Measurements from ENCODE around the gene SLFNL1. TPM values are rescaled to one million over a fixed set of nuclear protein-coding genes. Genes with fewer than 3 reads are reported as not detected.

SLFNL1 gene
- polyA plus RNA-seq, 1 donor: 1.1 TPM

DNA sequence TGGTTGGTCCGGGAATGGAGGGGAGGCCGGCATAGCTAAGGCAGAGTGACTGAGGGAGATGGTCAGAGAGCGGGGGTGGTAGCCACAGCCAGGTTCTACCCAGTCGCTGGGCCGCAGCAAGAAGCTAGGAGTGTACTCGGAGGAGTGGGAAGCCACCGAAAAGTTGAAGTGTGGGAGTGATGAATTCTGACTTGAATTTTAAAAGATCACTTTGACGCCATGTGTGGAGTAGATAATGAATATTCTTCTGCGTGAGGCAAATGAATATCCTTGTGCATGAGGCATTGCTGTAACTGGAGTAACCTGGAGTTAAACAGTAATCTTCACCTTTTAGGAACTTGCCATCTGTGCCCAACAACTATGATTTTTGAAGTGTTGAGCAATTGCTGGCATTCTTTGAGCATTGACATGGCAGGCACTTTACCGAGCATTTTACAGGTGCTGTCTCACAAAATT, 35.2 kb downstream of the SLFNL1 start:
- DNase-seq: no peak

DNA sequence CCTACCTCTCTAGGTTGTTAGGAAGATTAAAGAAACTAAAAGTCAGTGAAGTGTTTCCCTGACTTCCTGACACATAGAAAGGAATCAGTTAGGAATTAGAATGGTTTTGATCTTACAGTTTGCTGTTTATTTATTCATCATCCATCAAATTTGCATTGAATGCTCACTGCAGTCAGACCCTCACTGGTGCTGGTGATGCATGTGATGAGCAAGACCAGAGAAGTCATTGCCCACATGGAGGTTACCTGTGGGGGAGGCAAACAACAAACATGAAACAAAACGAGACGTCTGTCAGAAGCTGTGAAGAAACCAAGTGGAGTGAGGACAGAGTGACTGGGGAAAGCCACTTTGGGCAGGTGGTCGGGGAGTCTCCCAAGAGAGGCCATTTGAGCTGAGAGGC, 35.6 kb downstream of the SLFNL1 start:
- DNase-seq: no peak

DNA sequence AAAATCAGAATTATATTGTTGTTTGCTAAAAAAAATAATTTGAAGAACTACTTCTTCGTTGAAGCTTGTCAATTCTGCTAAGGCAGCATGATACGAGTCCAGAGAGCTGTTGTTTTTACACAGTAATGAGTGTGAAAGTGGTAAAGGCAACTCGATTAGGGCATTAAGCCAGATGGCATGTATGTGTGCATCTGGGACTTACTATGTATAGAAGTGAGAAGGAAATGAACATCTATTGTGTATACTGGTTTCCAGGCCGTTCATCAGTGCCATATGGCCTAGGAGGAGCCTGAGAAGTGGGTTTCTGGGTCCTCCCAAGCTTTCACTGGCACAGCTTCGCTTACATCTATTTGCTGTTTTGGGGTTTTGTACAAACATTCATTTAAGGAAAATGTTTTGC, 36.4 kb downstream of the SLFNL1 start:
- DNase-seq: no peak

DNA sequence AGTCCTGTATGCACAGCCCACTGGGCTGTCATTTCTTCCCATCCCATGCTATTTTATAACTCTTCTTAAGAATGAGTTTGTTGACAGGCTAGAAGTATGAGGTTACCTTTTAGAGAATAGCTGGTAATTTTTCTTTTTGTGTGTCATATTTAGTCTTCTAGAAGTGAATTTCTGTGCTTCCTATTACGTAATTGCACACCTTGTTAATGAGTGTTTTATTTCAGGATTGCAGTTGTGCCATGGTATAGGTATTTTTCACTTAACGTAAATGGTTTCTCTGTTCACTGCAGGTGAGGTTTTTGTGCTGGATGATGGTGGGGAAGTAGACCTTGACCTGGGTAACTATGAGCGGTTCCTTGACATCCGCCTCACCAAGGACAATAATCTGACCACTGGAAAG, 37.0 kb downstream of the SLFNL1 start:
- DNase-seq: no peak

DNA sequence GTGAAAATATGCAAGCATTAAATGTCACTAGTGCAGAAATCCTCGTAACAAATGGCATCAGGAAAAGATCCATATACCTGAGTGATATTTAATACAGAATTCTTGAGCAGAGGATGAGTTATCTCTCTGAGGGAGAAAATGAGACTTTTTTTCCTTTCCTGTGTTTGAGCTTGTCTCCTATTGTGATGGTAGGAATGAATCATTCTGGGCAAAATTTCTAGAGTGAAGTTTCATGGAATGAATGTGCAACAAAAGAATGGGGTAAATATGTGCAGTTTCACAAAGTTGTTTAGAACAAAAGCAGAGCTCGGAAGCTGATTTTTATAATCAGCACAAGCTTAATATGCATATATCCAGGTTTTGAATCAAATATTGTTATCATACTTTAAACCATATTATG, 37.5 kb downstream of the SLFNL1 start:
- no peak for DNase-seq

DNA sequence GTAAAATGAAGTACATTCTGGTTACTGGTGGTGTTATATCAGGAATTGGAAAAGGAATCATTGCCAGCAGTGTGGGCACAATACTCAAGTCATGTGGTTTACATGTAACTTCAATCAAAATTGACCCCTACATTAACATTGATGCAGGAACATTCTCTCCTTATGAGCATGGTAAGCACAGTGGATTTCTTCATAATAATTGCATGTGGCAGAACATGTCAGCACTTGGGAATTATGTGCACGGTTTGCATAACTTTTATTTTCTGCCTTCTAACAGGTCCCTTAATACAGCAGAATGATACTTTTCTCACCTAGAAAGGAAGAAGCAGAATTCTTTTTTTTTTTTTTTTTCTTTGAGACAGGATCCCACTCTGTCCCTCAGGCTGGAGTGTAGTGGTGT, 38.2 kb downstream of the SLFNL1 start:
- DNase-seq: no peak

DNA sequence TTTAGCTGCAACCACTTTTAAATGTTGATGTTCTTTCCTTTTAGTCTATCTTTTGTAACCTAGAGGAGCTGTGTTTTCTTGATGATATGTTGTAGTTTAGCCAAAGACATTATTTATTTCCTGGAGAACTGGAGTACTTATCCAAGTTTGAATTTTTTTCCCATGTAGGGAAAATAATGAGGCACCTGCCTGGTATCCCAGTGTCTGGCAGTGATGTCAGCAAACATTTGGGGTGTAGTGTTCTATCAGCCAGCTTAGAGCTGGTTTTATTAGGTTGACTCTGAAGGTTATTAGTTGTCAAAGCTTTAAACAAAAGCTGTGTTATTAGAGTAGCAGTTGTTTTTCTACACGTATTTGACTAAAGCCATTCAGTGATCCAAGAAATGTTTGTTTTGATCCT, 38.8 kb downstream of the SLFNL1 start:
- no peak for DNase-seq

DNA sequence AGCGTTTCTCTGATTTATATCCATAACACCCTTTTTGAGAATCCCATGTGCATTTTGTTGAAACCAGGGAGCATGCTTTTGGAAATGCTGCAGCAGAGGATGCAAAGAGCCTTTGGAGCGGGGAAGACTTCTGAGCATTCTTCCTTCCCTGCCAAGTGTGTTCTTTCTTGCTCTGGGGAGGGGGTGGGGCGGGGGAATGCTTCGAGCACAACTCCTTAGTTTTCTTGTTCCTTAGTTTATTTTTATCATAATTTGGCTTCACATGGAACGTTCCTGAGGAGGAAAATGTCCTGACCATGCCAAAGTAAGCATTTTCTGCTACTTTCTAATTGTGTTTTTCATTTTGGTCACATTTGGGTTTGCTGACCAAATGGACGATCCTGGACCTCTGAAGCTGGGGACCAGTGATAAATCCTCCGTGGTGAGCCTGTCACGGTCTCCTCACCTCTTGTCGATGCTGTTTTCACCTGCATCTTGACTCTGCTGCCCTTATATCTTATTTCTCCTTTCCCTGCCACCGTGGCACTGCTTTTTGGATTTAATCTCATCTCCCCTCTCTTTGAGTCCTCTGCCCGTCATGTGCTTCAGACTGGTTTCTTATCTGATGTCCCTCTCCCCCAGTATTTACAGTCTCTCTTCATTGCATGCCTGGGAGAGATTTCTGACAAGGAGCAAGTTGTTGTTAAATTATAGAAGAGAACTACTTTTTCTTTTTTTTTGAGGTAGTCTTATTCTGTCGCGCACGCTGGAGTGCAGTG, 39.7 kb downstream of the SLFNL1 start:
- DNase-seq: no peak

DNA sequence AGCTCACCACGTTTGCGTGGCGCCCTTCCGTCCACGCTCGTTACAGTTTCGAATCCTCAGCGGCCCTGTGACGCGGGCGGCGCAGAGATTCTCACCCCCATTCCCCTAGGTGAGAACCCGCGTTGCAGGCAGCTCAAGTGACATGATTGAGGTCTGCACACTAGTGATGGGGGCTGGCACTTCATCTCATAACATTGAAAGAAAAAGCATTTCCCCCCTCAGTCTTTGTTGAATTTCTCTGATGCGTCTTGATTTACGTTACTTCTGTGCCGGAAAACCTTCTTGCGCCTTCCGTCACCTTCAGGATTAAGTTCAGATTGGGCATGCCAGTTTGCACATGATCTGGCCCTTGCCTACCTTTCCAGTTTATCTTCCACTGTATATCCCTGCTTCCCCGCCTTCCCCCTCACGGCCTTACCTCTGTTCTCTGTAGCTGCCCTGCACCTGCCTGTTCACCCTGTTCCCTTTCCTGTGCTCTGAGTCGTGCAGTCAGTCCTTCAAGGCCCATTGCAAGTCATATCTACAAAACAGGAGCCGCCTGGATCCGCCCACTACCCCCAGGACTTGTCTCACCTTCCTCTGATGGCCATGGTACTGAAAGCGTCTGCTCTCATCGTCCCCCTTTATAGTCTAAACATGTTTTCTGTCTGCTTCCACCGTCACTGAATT, 40.9 kb downstream of the SLFNL1 start:
- no peak for DNase-seq

DNA sequence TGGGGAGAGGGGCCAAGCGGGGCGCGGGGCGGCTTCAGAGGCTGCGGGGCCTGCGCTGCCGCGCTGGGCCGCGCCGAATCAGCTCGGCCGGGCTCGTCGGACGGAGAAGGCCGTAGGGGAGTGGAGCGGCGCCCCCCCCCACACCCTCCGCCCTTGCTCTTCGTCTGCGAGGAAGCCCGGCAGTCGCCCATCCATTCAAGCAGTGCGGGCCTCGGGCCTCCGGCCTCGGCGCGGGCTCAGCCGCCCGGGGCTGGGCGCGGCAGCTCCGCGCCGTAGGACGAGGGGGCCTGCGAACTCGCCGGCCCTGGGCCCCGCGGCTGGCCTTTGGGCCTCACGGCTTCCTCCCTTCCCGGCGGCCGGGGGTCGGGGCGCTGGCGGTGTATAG, 41.5 kb downstream of the SLFNL1 start:
- no peak for DNase-seq

DNA sequence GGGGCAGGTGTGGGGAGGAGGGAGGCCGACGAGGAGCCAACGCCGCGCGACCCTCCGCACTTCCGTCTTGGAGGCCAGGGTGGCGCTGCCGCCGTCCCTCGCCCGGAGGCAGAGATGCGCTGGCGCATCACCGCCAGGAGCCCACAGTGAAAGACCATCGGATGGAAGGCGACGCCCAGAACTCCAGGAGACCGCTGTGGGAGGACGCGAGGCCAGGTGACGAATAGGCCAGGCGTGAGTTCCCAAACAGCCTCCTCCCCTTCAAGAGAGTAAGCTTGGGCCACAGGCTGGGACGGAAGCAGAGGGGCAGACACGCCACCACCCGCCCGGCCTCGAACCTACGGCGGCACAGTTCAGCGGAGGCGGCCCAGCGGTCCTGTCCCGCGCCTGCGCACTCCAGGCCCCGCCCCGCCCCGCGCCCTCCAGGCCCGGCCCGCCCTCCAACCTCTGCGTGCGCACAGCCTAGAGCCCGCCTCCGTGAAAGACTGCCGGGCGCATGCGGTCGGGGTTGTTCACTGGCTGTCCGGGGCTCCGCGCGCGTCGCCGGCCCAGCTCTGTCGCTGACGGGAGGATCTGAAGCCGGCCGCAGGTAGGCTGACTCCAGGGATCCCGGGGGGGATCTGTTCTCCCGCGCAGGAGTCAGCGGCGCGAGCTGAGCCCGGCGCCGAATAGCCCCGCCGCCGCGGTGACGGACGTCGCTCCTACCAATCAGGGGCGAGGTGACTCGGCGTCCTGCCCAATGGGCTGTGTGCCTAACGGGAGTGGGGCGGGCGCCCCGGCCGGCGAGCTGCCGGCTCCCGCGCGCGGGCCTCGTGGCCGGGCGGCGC, 42.1 kb downstream of the SLFNL1 start, which contains the start of gene CTPS1:
TSS of gene CTPS1 (plus strand) at position 456 of the 827 bp plus-strand sequence. CDS start 3,595 bp downstream, outside the sequence.
- DNase-seq: peak; percentile 92

DNA sequence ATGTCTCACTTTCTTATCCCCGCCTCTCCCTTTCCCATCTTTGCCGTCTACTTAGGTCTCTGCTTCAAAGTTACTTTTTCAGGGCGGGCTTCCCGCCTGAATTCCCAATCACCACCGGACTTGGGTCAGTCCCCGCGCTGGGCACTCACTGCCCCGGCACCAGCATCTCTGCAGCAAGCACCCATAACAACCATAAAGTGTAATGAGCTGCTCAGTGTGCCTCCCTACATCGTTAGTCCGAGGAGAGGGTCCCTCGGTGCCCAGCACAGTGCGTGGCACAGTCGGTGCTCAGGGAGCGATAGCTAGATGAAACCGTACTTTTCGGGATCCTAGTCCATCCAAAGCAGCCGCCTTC, 42.7 kb downstream of the SLFNL1 start:
- DNase-seq: no peak

DNA sequence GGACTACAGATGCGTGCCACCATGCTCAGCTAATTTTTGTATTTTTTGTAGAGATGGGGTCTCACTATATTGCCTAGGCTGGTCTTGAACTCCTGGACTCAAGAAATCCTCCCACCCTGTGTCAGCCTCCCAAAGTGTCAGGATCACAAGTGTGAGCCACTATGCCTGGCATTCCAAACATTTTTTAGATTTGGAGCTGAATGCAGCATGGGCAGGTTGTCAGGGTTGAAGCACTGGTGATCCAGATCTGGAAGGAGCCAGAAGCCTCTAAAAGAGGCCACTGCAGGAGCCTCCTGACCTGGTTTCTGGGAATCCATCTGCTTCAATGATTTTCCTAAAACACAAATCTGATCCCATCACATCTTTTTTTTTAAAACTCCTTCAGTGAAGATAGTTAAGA, 43.8 kb downstream of the SLFNL1 start:
- DNase-seq: no peak

DNA sequence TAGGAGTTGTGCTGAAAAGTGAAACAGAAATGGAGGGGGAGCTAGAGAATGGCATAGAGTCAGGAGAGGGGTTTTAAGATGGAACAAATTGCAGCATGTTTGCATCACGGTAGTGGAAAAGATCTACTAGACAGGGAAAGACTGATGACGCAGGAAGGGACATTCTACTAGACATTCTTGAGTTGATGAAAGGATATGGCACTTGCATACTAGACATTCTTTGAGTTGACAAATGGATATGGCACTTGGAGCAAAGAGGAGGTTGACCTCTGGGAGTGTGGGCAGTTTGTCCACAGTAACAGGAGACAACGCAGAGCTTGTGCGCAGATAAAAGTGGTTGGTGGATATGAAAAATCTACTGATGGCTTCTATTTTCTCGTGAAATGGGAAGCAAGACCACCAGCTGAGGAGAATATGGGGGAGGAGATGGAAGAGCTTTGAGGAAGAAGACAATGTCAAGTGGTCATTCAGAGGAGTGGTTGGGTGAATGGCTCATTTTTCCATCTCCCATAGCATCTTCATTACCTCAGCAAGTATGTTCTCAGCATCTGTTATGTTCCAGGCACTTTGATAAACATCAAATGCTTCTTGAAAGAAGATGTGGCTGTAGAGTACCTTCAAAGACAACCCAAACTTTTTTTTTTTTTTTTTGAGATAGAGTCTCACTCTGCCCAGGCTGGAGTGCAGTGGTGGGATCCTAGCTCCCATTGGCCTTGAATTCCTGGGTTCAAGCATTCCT, 44.4 kb downstream of the SLFNL1 start:
- DNase-seq: no peak

DNA sequence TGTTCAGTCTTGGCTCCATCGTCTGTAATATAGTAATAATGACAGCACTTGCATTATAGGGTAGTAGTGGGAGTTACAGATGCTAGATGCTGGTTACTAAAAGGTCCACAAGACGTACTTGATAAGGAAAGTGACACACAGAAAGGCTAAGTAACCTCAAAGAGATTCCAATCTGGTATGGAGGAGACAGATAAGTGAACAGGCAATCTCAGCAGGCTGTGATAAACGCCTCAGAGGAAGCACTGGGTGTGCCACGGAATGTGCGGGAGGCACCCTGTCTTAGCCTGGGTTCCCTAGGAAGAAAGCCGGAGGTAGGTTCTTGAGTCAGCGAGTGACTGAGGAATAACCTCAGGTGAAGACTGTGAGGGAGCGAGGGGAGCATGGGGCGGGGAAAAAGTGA, 46.6 kb downstream of the SLFNL1 start:
- DNase-seq: no peak

DNA sequence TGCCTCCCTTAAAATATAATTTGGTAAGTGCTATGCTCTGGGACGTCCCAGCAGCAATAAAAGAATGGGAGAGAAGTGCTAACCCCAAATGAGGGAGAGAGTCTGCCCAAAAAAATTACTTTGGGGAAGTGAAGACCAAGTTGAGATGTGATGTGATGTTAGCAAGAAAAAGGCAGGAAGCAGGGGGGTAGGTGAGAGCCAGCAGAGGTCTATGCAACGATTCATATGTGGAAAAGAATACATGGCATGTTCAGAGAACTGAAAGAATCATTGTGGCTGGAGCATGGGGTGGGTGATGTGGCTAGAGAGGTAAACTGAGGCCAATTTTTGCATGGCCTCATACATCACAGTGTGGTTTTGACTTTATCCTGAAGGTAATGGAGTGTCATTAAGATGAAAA, 47.6 kb downstream of the SLFNL1 start:
- no peak for DNase-seq

DNA sequence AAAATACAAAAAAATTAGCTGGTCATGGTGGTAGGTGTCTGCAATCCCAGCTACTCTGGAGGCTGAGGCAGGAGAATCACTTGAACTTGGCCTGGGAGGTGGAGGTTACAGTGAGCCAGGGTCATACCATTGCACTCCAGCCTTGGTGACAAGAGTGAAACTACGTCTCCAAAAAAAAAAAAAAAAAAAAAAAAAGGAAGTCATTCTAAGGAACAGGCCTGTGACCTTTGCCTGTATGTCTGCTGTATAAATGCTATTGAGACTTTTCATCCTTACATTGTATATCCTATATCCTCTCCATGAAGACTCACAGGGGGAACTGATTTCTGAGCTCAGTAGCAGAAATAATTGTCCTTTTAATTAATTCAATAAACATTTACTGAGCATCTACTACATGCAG, 49.6 kb downstream of the SLFNL1 start:
- no peak for DNase-seq

DNA sequence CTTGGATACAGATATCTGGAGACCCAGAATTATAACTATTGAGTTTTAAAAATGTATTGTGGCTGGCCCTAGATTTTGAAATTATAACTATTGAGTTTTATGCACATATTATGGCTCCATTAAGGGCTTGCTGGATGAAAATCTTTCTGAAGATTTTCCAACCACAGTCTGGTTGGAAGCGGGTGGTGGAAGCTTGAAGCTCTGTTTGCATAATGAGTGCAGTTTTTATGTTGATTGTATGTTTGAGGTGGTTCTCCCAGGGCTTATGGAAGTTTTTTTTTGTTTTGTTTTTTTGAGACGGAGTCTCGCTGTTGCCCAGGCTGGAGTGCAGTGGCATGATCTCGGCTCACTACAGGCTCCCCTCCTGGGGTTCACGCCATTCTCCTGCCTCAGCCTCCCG, 52.1 kb downstream of the SLFNL1 start:
- no peak for DNase-seq

DNA sequence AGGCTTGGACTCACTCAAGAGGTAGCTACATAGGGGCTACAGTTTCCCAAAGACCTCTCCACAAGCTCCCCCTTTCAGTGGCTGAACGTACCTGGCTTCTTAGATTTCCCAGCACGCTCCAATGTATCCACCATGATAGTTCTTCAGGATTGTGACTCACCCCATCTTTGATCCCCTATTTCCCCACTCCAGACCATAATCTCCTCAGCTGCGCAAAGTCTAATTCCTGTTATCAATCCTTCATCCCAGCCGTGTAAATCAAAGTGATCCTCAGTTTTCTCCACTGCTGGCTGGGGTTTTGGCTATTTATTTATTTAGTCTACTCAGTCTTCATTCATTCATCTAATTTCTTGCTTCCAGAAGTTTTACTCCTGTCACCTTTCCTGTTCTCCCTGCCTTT, 55.1 kb downstream of the SLFNL1 start:
- DNase-seq: no peak

All from left kidney (tissue), 2 donors.